Esophagus squamous epithelium (tissue), 5 donors: ENCODE measurements around the gene RCOR3. TPM values are rescaled to one million over a fixed set of nuclear protein-coding genes. Genes with fewer than 3 reads are reported as not detected.
A peak's percentile ranks its signal among the peaks of the same experiment; 100 is the strongest.

ENCODE experiments used
- DNase-seq: peaks from one replicate; lab custom pipeline; 2025; lab: John Stamatoyannopoulos, UW
- H3K27ac ChIP-seq, 4 donors: fragments of 200-600 bp; sonication (generic); one replicate each; pipeline ENCODE4 v1.5.1; 2016 to 2019; ENCODE audit warnings: mild to moderate bottlenecking in 1 of 4
- H3K27me3 ChIP-seq, 4 donors: fragments of 200-600 bp; sonication (generic); 1 replicate in 3 of 4; 2 replicates in 1 of 4; pipeline versions ENCODE4 v1.5.1 to v1.6.0; 2017 to 2021; ENCODE audit warnings: antibody characterized with exemption in 1 of 4
- H3K36me3 ChIP-seq, 3 donors: fragments of 200-600 bp; sonication (generic); one replicate each; pipeline ENCODE4 v1.5.1; 2016 to 2019
- H3K4me1 ChIP-seq, 3 donors: fragments of 200-600 bp; sonication (generic); one replicate each; pipeline ENCODE4 v1.5.1; 2017 to 2019
- H3K4me3 ChIP-seq, 4 donors: fragments of 200-600 bp; sonication (generic); 1 replicate in 3 of 4; 2 replicates in 1 of 4; pipeline ENCODE4 v1.5.1; 2016 to 2019; ENCODE audit warnings: mild to moderate bottlenecking in 2 of 4, moderate library complexity in 1 of 4
- H3K9me3 ChIP-seq, 3 donors: fragments of 200-600 bp; sonication (generic); one replicate each; pipeline ENCODE4 v1.5.1; 2016 to 2019
- POLR2A ChIP-seq, 4 donors: fragments of 450-650 bp; IDR thresholded peaks; one replicate each; pipeline ENCODE4 v1.6.1; 2017; ENCODE audit warnings: antibody characterized with exemption in 4 of 4, mild to moderate bottlenecking in 4 of 4, moderate library complexity in 3 of 4
- WGBS, 2 donors: methylation state at CpG; one replicate each; pipeline ENCODE4 v1.1.5; 2018; 5-methylcytosine and 5-hydroxymethylcytosine counted together
- intact Hi-C: fragments of 100-400 bp; cut with DNase I; formaldehyde crosslinking; loops from one replicate; pipeline ENCODE4 v1.15.0; 2022
- total RNA-seq, 4 donors: library from RNA; depleted of rRNA; stranded (reverse); fragments of >200 nt; gene quantifications; one replicate each; pipeline ENCODE4 v1.1.0, GENCODE V29; 2016
- TF ChIP-seq, protein P1 (sequence below), 6 experiments: fragments of 450-650 bp in 4 of 6; fragments of 200-600 bp in 2 of 6; sonication (generic) in 2 of 6; IDR thresholded peaks; one replicate each; pipeline ENCODE4 v1.5.1; 2016 to 2019; ENCODE audit warnings: antibody characterized with exemption in 6 of 6, mild to moderate bottlenecking in 4 of 6, moderate library complexity in 4 of 6
- donor health status: DM: yes; HTN: yes; CAD: no.

Gene RCOR3
- total RNA-seq, 4 donors from 2014 or later = 10.8 to 37.8 (median 18.9) TPM

DNA sequence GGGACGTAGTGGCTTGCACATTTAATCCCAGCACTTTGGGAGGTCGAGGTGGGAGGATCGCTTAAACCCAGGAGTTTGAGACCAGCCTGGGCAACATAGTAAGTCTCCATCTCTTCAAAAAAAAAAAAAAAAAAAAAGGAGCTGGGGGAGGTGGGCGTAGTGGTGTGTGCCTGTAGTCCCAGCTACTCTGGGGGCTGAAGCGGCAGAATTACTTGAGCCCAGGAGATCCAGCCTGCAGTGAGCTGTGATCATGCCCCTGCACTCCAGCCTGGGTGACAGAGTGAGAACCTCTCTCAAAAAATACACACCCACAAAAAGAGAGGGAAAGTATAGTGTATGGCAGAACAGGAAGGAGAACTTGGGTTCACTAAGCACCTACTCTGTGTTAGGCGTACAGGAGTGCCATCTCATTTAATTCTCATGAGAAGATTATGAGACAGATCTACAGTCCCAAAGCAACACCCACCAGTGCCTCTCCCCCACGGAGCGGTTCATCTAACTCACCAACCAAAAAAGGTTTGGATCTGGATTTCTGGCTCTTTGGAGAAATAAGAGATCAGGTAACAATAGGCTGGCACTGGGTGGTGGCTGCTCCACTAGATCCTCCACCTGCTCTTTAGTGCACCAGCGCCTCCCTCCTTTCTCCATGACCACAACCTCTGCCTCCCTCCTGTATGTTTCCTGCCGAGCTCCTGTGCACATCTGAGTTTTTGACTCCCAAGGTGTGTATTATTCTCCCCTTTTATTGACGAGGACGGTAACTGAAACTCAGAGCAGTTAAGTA lies 66.0 kb downstream of the RCOR3 start:
- Histone ChIP-seq H3K4me3 (no peak overlapping the region), H3K36me3 (no peaks in the 10 kb centered on the region), H3K4me1 (peaks cover 8 to 39% (median 16%) of the 10 kb centered on the region in 3 donors), H3K27ac (no peak overlapping the region), H3K9me3 (no peaks in the 10 kb centered on the region), H3K27me3 (no peaks in the 10 kb centered on the region)
- DNase-seq = no peak
- TF ChIP-seq, protein P1, sequence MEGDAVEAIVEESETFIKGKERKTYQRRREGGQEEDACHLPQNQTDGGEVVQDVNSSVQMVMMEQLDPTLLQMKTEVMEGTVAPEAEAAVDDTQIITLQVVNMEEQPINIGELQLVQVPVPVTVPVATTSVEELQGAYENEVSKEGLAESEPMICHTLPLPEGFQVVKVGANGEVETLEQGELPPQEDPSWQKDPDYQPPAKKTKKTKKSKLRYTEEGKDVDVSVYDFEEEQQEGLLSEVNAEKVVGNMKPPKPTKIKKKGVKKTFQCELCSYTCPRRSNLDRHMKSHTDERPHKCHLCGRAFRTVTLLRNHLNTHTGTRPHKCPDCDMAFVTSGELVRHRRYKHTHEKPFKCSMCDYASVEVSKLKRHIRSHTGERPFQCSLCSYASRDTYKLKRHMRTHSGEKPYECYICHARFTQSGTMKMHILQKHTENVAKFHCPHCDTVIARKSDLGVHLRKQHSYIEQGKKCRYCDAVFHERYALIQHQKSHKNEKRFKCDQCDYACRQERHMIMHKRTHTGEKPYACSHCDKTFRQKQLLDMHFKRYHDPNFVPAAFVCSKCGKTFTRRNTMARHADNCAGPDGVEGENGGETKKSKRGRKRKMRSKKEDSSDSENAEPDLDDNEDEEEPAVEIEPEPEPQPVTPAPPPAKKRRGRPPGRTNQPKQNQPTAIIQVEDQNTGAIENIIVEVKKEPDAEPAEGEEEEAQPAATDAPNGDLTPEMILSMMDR (IDR thresholded peaks at IDR 0.05) = no peak
- no peak for TF ChIP-seq POLR2A (IDR thresholded peaks at IDR 0.05)
- intact Hi-C loops = loop anchor here (10.0 kb wide), 2 partner anchors 150 to 330 kb away; no protein-coding TSS in a partner anchor
- whole genome bisulfite sequencing, 2 donors = 85 to 86% methylated on average over 12 of the region's 12 CpGs

DNA sequence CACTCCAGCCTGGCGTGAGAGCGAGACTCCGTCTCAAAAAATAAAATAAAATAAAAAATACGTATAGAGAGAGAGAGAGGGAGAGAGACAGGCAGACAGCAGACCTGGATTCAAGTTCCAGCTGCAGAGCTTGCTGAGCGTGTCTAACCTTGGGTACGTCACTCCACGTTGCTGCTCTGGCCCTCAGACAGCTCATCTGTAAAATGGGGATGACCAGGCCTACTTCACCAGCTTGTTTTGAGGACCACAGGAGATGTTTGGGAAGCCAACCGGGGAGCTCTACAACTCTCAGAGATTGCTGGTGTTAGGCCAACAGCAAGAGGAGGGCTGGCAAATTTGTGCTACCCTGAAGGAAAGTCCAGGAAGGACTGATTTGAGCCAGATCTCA lies 67.0 kb downstream of the RCOR3 start:
- DNase-seq = no peak
- Histone ChIP-seq H3K36me3 (no peaks in the 10 kb centered on the region), H3K4me3 (peak overlapping the region; percentile 66 to 85 (median 81)), H3K4me1 (peaks cover 12 to 48% (median 24%) of the 10 kb centered on the region in 3 donors), H3K27me3 (no peaks in the 10 kb centered on the region), H3K9me3 (no peaks in the 10 kb centered on the region), H3K27ac (peak overlapping the region; percentile 78 to 90 (median 88))
- intact Hi-C loops = loop anchor here (10.0 kb wide), 2 partner anchors 149 to 329 kb away; no protein-coding TSS in a partner anchor
- no peak for TF ChIP-seq POLR2A (IDR thresholded peaks at IDR 0.05)
- TF ChIP-seq, protein P1 (IDR thresholded peaks at IDR 0.05) = no peak
- 71 to 82% methylated on average over 8 of the region's 8 CpGs for WGBS, 2 donors

DNA sequence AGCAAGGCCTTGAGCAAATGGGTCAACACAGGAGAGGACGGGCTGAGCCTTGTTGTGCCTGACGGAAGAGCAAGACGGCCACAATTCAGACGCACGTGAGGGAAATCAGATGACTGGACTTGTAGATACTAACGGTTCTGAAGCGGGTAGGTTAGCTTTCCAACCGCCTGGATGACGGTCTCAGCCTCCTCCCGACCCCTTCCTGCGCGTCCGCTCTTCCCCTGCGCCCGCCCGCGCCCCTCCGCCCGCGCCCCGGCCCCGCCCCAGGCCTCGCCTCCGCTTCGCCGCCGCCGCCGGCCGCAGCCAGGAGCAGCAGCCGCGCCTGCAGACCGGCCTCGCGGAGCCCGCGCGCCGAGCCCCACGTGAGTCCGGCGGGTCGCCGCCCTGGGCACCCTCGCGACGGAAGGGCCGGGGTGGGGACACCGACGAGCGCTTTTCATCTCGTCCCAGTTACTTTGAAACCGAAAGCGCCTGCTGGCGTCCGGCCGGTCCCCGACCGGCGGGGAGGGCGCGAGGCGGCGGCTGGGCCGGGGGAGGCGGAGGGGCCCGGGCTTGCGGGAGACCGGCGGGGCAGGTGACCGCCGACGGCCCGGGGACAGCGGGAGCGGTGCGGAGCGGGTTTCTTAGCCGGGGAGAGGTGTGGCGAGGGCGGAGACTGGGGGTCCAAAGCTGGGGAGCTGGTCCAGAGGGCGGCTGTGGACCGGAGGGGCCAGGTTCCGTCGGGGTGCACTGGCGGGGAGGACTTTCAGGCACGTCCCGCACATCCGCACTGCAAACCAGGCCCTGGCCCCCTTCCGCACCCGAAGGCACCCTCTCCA lies 67.6 kb downstream of the RCOR3 start, which contains the start of gene TRAF5:
Gene TRAF5, plus strand, starts transcription at position 306 of the 818 bp plus-strand sequence. CDS start 26,407 bp downstream, outside the sequence.
- TF ChIP-seq, protein P1 (IDR thresholded peaks at IDR 0.05) = no peak
- peak in 1 of 4 donors; percentile 16 for TF ChIP-seq POLR2A (IDR thresholded peaks at IDR 0.05)
- 0 to 3% methylated on average over 8 to 10 of the region's 91 CpGs for WGBS, 2 donors
- peak within 1 kb of the TSS; percentile 66 to 85 (median 81) for H3K4me3 ChIP-seq
- H3K27me3 ChIP-seq = no peaks in the 10 kb centered on the region
- peaks cover 15 to 54% (median 27%) of the 10 kb centered on the region in 3 donors for H3K4me1 ChIP-seq
- H3K9me3 ChIP-seq = no peaks in the 10 kb centered on the region
- H3K36me3 ChIP-seq = no peaks in the 10 kb centered on the region
- H3K27ac ChIP-seq = peak within 1 kb of the TSS; percentile 78 to 90 (median 88)
- DNase-seq = no peak
- intact Hi-C loops = loop anchor here (10.0 kb wide), 2 partner anchors 148 to 328 kb away; no protein-coding TSS in a partner anchor

DNA sequence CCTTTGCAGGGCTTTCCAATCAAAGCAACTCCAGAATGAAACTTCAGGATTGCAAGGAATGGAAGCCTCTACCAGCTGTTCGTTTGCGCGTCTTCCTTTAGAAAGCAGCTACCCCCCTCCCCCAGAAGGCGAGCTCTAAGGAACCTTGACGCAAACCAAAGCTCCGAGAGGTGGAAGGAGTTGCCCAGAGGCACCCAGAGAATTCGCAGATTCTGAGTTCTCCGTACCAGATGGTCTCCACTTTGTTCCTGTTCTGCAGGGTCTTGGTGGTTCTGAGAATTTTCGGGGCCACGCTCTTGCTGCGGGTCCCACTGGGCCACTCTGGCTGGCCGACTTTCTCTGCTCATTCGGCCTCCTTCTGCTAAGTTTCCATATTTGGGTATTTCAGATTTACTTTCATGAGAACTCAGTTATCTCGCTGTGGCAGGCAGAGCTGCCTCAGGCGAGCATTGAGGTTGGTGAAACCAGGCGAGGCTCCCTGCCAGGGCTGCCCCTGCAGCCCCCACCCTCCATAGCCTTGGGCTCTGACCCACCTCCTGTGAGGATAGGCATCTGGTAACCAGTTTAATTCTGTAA lies 68.3 kb downstream of the RCOR3 start:
- Histone ChIP-seq H3K9me3 (no peaks in the 10 kb centered on the region), H3K4me3 (peak overlapping the region; percentile 66 to 85 (median 81)), H3K4me1 (peaks cover 17 to 61% (median 34%) of the 10 kb centered on the region in 3 donors), H3K27me3 (no peaks in the 10 kb centered on the region), H3K27ac (peak overlapping the region; percentile 78 to 90 (median 88)), H3K36me3 (no peaks in the 10 kb centered on the region)
- no peak for DNase-seq
- TF ChIP-seq, protein P1 (IDR thresholded peaks at IDR 0.05) = no peak
- peak in 2 of 4 donors; percentile 10 to 13 for TF ChIP-seq POLR2A (IDR thresholded peaks at IDR 0.05)
- 2 to 4% methylated on average over 10 to 15 of the region's 16 CpGs for WGBS, 2 donors
- intact Hi-C loops = loop anchor here (10.0 kb wide), 2 partner anchors 147 to 327 kb away; no protein-coding TSS in a partner anchor
